GM19372 (cell line): ENCODE measurements around the gene UPP1.
"Not testable (repeated sequence)": the region's sequence is repeated elsewhere in the genome, so short reads cannot be mapped to it uniquely, and the experiment has no call there.

Experiments
- ATAC-seq: cut with Tn5 transposase; IDR thresholded peaks from one replicate; pipeline ENCODE4 v1.9.1; 2021; ENCODE audit warnings: mild to moderate bottlenecking, low read depth, moderate library complexity; ENCODE audit not compliant: unreplicated experiment

UPP1 gene

DNA sequence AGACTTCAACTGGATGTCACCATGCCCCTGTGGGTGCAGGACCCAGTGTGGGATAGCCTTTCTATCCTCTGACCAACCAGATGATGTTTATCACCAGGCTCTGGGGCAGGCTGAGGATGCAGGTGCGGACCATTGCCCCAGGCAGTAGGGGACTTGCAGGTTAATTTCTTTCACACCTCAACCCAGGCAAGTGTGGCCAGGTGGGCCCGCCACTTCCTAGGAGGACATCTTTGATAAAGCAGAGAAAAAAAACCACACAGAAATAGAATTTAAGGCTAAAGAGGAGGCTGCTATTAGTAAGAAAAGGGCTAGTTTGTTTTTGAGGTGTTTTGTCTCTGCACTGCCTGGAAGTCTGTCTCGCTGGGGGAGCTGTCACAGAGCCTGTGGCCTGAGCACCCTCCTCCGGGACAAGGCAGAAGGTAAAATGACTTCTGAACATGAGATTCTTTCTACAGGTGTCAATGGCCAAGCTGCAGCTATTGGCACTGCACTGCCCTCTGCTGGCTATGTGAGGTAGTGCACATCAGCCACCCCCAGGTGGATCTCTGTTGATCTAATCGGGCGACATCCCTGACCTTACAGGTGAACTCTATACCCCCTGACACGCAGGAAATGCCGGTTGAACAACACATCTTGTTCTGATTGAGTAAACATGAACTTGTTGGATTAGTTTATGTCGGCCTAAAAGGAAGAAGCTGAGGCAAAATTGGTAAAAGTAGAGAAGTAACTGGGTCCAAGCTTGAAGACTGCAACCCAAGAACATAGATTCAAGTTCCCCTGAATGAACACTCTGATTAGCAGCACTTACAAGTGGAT is 21.0 kb downstream of the UPP1 start:
- peak; percentile 94 for ATAC-seq

DNA sequence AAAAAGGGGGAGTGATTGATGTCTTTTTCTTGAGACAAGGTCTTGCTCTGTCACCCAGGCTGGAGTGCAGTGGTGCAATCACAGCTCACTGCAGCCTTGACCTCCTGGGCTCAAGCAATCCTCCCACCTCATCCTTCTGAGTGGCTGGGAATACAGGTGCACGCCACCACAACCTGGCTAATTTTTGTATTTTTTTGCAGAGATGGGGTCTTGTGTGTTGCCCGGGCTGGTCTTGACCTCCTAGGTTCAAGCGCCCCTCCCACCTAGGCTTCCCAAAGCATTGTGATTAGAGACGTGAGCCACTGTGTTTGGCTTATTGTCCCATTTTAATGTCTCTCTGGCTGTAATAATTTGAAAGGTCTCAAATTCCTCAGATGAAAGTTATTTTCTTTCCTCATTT is 21.8 kb downstream of the UPP1 start:
- ATAC-seq = no peak

DNA sequence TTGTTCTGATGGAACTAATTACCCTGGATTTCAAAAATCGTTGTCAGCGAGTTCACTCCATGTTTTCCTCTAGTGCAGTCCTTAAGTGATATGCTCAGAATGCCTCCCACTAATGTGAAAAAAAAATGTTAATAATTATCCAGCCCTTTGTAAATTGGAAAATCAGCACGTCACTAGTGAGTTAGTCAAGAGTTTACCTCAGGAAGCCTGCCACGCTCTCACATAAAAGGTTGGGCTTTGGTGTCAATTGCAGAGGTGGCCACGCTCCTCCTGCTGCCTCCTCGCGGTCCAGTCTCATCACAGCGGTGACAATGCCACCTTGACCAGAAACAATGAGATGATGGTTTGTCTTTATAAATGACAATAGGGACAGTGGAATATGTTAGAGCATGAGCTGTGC is 22.5 kb downstream of the UPP1 start:
- no peak for ATAC-seq

GRCh38 chr7:48112401-48113165 is 23.5 kb downstream of the UPP1 start:
- ATAC-seq = no peak

DNA sequence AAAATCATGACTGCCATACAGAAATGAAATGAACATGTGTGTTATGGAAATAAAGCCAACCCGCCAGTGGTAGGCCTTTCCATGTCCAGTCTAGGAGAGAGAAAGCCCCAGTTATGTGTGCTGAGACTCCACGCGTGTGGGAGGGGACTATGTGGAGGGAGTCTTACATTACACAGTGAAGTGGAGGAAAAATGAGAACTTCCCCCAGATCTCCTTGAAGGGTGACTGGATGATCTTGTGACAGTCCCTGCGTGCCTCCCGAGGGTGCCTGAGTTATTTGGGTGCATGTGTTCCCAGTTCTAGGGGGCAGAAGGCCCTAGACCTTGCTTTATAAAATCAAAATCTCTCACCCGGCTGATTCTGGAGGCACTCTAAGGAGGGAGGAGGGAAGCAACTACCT is 24.2 kb downstream of the UPP1 start:
- ATAC-seq = no peak

GRCh38 chr7:48114115-48114514 is 25.1 kb downstream of the UPP1 start:
- ATAC-seq = no peak

- ATAC-seq = no peak
These were observed 25.5 kb downstream of the UPP1 start for GRCh38 chr7:48114589-48114988.

GRCh38 chr7:48116043-48116442 is 27.0 kb downstream of the UPP1 start:
- ATAC-seq = no peak

GRCh38 chr7:48118041-48118440 is 29.0 kb downstream of the UPP1 start:
- ATAC-seq = no peak

- ATAC-seq = not testable (repeated sequence)
These were observed 31.5 kb downstream of the UPP1 start for GRCh38 chr7:48120536-48120935.

DNA sequence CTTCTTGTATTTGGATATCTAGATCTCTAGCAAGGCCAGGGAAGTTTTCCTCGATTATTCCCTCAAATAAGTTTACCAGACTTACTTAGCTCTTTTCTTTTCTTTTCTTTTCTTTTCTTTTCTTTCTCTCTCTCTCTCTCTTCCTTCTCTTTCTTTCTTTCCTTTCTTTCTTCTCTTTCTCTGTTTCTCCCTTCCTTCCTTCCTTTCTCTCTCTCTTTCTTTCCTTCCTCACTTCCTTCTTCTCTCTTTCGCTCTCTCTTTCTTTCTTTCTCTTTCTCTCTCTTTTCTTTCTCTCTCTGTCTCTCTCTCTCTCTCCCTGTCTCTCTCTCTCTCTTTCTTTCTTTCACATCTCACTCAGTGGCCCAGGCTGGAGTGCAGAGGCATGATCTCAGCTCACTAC is 37.0 kb downstream of the UPP1 start:
- no peak for ATAC-seq

DNA sequence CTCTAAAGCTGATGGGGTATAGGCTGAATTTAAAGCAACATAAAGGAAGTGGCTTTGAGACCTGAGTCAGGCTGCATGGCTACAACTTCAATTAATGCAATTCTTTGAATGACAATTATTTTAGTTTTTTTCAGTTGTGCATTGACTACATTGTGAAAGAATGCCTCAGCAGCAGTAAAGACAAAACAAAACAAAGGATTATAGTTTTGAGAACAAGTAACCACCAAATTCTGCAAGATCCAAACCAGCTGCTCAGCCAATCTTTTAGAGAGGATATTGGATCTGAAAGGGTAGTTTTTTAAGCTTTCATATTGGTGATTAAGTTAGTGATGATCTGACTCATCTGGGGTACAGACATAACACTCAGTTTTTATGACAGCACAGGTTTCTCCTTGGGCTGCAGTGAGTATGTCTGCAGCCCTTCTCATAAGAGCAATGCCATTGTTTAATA is 41.6 kb downstream of the UPP1 start:
- ATAC-seq = no peak

DNA sequence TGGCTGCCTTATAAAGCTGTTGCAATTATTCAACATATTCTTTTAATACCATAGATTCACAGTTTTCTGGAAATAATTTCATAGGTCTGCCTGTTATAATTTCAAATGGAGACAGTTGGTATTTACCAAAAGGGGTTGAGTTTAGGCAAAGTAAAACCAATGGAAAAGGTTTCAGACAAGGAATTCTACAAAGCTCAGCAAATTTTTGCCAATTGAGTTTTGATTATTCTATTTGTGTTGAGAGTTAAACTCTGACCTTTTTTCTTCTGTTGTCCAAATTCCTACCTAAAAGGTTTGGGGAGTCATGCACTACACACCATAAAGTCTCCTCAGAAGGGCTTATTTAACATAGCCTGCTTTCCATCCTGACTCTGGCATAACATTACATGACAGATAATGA is 43.7 kb downstream of the UPP1 start:
- ATAC-seq = no peak

GRCh38 chr7:48139459-48139858 is 50.4 kb downstream of the UPP1 start:
- ATAC-seq = no peak

DNA sequence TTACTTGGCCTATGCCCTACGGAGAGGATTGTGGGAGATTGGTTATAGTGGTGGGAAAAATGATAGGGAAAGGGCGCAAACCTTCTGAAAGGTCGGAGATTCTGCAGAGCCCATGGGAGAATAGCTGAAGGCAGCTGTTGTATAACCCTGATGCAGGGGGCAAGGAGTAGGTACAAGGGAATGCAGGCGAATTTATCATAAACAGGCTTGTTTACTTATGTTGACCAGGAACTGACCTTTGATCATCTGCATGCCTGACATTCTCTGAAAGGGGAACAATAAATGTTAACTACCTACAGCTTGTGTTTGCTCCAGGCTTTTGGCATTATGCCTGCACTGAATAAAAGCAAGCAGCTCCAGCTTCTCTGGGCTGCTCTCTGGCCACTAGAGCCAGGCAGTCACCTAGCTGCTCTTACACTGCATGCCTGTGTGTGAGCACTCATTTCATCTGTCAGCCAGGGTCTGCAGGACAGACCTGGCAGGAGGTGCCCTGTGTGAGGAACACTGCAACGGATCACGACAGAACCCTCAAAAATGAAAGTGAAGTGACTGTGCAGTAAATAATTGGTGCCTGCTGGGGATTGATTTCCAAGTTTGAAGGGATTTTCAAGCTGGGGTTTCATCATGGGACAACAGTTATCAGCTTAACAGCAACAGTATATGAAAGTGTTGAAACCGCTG is 51.1 kb downstream of the UPP1 start:
- no peak for ATAC-seq

DNA sequence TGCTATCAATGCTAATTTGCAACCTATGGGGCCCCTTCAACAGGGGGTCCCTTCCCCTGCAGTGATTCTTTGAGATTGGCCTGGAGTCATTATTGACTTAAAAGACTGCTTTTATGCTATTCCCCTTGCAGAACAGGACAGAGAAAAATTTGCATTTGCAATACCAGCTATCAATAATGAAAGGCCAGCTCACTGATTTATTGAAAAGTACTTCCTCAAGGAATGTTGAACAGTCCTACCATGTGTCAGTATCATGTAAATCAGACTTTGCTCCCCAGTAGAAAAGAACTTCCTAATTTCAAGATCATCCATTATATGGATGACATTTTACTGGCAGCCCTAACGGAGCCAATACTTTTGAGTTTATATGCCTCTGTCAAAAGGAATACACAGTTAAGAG is 52.5 kb downstream of the UPP1 start:
- ATAC-seq = no peak

DNA sequence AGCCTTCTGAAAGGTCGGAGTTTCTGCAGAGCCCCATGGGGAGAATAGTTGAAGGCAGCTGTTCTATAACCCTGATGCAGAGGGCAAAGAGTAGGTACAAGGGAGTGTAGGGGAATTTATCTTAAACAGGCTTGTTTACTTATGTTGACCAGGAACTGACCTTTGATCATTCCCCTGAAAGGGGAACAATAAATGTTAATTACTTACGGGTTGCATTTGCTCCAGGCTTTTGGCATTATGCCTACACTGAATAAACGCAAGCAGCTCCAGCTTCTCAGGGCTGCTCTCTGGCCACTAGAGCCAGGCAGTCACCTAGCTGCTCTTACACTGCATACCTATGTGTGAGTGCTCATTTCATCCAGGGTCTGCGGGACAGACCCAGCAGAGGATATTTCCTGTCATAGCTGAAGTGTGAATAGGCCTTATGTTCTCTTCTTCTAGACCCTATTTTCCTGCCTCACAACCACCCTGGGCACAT is 55.3 kb downstream of the UPP1 start:
- no peak for ATAC-seq

DNA sequence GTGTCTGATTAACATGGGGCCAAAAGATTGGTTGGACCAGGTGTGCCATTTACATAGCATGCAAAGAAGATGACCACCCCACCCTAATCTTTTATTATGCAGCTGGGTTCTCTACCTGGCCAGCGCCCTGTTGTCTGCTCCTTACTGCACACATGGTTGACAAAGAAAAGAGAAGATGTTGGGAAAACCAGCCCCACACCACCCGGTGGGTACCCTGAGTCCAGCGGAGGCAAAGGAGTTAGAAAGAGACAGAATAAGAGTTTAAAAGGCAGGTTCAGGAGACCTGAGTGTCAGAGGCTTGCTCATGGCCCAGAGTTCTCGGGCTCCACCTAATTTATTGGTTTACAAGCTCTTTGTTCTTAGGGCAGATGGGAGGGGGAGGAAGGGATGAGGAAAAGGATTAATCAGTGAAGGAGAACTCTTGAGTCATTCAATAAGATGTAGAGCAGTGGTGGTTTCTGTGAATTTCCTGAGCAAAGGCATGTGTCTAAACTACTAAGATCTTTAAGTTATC is 58.1 kb downstream of the UPP1 start:
- ATAC-seq = no peak

DNA sequence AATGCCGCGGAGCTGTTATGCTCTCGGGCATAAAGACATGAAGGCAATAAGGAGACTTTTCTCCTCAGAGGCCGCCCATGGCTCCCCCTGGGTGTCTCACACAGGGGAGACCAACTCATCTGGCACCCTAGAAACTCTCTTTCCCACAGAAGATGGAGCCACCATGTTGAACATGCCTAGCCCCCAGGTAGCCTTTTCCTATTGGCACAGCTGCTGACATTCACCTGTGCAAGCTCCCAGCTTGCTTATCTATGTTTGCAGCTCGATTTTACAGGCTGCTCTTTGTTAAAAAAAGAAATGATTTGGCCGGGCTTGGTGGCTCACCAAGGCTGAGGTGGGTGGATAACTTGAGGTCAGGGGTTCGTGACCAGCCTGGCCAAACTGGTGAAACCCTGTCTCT is 58.6 kb downstream of the UPP1 start:
- ATAC-seq = not testable (repeated sequence)

- ATAC-seq = no peak
These were observed 59.2 kb downstream of the UPP1 start for GRCh38 chr7:48148311-48148710.

- no peak for ATAC-seq
These were observed 60.0 kb downstream of the UPP1 start for GRCh38 chr7:48149058-48149457.
